ENCODE measurements around the gene CALCR. TPM values are rescaled to one million over a fixed set of nuclear protein-coding genes. Genes with fewer than 3 reads are reported as not detected.

The CALCR gene
- total RNA-seq, 1 experiment from 2014 or later = not detected

DNA sequence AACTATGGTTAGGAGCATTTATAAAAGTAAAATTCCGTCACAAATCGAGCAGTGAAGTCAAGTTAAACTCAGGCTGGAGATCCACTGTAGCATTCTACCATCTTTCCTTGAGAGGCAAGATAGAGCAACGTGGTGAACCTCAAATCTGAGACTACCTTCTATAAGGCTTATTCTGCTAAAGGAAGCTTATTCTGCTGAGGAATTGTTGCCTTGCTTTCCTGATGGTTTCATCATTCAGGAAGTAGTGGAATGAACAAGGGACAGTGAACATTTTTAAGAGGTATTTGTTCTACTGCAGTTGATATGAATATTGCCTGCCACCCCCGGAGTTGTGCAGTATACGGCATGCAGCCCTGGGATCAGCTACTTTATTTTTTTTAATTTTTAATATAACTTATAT lies 171.6 kb downstream of the CALCR start:
- no TSS peak for BruUV-seq (replicated peaks)

DNA sequence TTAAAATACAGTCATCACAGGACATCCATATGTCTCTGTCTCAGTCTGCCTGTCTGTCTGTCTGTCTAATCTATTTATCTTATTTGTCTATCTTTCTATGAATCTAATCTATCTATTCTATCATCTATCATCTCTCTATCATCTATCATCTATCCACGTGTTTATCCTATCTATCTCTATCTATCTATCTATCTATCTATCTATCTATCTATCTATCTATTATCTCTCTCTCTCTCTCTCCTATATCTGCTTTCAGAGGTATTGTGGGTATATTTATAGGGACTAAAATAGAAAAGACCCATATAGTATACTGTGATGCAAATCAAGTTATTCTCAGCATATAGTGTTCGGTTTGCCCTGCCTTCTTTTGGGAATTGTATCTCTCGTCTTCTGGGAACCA lies 174.9 kb downstream of the CALCR start:
- ChIA-PET POLR2A (no interaction called here), CTCF (interaction anchor here (1.0 kb wide), 1 partner anchor 25 kb away, joined by 3 read pairs; no protein-coding TSS in a partner anchor)
- Mint-ChIP-seq H3K4me3 (ENCODE audit: unreplicated experiment) (no peak overlapping the region), H3K4me1 (ENCODE audit: low read depth, unreplicated experiment) (no peaks in the 10 kb centered on the region), H3K27ac (ENCODE audit: unreplicated experiment) (no peak overlapping the region), H3K9me3 (ENCODE audit: unreplicated experiment) (no peaks in the 10 kb centered on the region), H3K27me3 (ENCODE audit: insufficient read depth, unreplicated experiment) (peaks cover 14% of the 10 kb centered on the region), H3K36me3 (ENCODE audit: insufficient read depth, unreplicated experiment) (no peaks in the 10 kb centered on the region)
- Histone ChIP-seq H3K4me3 (ENCODE audit: low read depth, low read length) (no peak overlapping the region), H3K4me1 (no peaks in the 10 kb centered on the region), H3K27me3 (replicated peaks; ENCODE audit: control insufficient read depth, insufficient read depth, low read length) (no peaks in the 10 kb centered on the region; the same call in 1 of the 2 replicates), H3K36me3 (ENCODE audit: control insufficient read depth, insufficient read depth, low read length) (no peaks in the 10 kb centered on the region), H3K9me3 (no peaks in the 10 kb centered on the region)
- no TSS peak for BruUV-seq (replicated peaks)
- TF ChIP-seq, protein P1, sequence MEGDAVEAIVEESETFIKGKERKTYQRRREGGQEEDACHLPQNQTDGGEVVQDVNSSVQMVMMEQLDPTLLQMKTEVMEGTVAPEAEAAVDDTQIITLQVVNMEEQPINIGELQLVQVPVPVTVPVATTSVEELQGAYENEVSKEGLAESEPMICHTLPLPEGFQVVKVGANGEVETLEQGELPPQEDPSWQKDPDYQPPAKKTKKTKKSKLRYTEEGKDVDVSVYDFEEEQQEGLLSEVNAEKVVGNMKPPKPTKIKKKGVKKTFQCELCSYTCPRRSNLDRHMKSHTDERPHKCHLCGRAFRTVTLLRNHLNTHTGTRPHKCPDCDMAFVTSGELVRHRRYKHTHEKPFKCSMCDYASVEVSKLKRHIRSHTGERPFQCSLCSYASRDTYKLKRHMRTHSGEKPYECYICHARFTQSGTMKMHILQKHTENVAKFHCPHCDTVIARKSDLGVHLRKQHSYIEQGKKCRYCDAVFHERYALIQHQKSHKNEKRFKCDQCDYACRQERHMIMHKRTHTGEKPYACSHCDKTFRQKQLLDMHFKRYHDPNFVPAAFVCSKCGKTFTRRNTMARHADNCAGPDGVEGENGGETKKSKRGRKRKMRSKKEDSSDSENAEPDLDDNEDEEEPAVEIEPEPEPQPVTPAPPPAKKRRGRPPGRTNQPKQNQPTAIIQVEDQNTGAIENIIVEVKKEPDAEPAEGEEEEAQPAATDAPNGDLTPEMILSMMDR (IDR thresholded peaks at IDR 0.05; ENCODE audit: insufficient read depth in 1 of 2, low read depth in 1 of 2, low read length in 1 of 2, severe bottlenecking in 1 of 2, unreplicated experiment in 1 of 2) = no peak
- intact Hi-C loops (cut with micrococcal nuclease; ENCODE audit: unreplicated experiment) = no loop called here
- no peak for DNase-seq

More for the DNA sequence above, 171.6 kb downstream of the CALCR start:
- H3K27me3 Mint-ChIP-seq (ENCODE audit: insufficient read depth, unreplicated experiment) = peaks cover 9% of the 10 kb centered on the region
- TF ChIP-seq, protein P1 (IDR thresholded peaks at IDR 0.05; ENCODE audit: insufficient read depth in 1 of 2, low read depth in 1 of 2, low read length in 1 of 2, severe bottlenecking in 1 of 2, unreplicated experiment in 1 of 2) = no peak
- no peaks in the 10 kb centered on the region for H3K9me3 Mint-ChIP-seq (ENCODE audit: unreplicated experiment)
- no peak overlapping the region for H3K4me3 Mint-ChIP-seq (ENCODE audit: unreplicated experiment)
- no peaks in the 10 kb centered on the region for H3K36me3 ChIP-seq (ENCODE audit: control insufficient read depth, insufficient read depth, low read length)
- H3K27me3 ChIP-seq (replicated peaks; ENCODE audit: control insufficient read depth, insufficient read depth, low read length) = no peaks in the 10 kb centered on the region; the same call in 1 of the 2 replicates
- no peaks in the 10 kb centered on the region for H3K4me1 Mint-ChIP-seq (ENCODE audit: low read depth, unreplicated experiment)
- H3K36me3 Mint-ChIP-seq (ENCODE audit: insufficient read depth, unreplicated experiment) = no peaks in the 10 kb centered on the region
- CTCF ChIA-PET = no interaction called here
- POLR2A ChIA-PET = no interaction called here
- H3K4me1 ChIP-seq = no peaks in the 10 kb centered on the region
- no peaks in the 10 kb centered on the region for H3K9me3 ChIP-seq
- DNase-seq = no peak
- H3K4me3 ChIP-seq (ENCODE audit: low read depth, low read length) = no peak overlapping the region
- H3K27ac Mint-ChIP-seq (ENCODE audit: unreplicated experiment) = no peak overlapping the region
- intact Hi-C loops (cut with micrococcal nuclease; ENCODE audit: unreplicated experiment) = no loop called here

DNA sequence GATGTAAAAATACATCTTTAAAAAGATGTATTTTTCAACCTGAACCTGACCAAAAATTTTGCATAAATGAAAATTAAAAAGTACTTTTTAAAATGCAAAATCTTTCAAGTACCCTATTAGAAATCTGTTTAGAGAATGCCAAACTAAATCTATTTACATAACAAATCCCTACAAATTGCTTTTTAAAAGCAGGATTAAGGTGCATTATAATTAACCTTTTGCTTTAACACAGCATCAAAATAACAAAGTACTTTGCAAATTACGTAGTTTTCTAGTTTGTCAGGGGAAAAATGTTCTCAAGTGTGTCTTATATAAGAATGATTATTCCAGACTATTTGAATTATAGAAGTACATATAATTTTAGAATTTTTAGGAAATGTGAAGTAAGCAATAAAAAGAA lies 181.5 kb downstream of the CALCR start:
- H3K4me3 Mint-ChIP-seq (ENCODE audit: unreplicated experiment) = no peak overlapping the region
- CTCF ChIA-PET = no interaction called here
- H3K27me3 Mint-ChIP-seq (ENCODE audit: insufficient read depth, unreplicated experiment) = peaks cover 15% of the 10 kb centered on the region
- Histone ChIP-seq H3K4me1 (no peaks in the 10 kb centered on the region), H3K27me3 (replicated peaks; ENCODE audit: control insufficient read depth, insufficient read depth, low read length) (no peaks in the 10 kb centered on the region), H3K9me3 (no peaks in the 10 kb centered on the region), H3K36me3 (ENCODE audit: control insufficient read depth, insufficient read depth, low read length) (no peaks in the 10 kb centered on the region), H3K4me3 (ENCODE audit: low read depth, low read length) (no peak overlapping the region)
- DNase-seq = no peak
- POLR2A ChIA-PET = no interaction called here
- no peaks in the 10 kb centered on the region for H3K36me3 Mint-ChIP-seq (ENCODE audit: insufficient read depth, unreplicated experiment)
- TF ChIP-seq, protein P1 (IDR thresholded peaks at IDR 0.05; ENCODE audit: insufficient read depth in 1 of 2, low read depth in 1 of 2, low read length in 1 of 2, severe bottlenecking in 1 of 2, unreplicated experiment in 1 of 2) = no peak
- intact Hi-C loops (cut with micrococcal nuclease; ENCODE audit: unreplicated experiment) = no loop called here
- H3K27ac Mint-ChIP-seq (ENCODE audit: unreplicated experiment) = no peak overlapping the region
- no peaks in the 10 kb centered on the region for H3K9me3 Mint-ChIP-seq (ENCODE audit: unreplicated experiment)
- no peaks in the 10 kb centered on the region for H3K4me1 Mint-ChIP-seq (ENCODE audit: low read depth, unreplicated experiment)
- BruUV-seq (replicated peaks) = no TSS peak

Measured in Caco-2 (cell line).